B cell (primary cell): Measurements from ENCODE around the gene PEX14. TPM values are rescaled to one million over a fixed set of nuclear protein-coding genes. Genes with fewer than 3 reads are reported as not detected.

ENCODE experiments used
- ATAC-seq: fragments of 200-7000 bp; cut with Tn5 transposase; one replicate; pipeline ENCODE4 v1.10.0; 2021; ENCODE audit warnings: low read depth, mild to moderate bottlenecking, moderate number of reproducible peaks, moderate library complexity
- CTCF ChIA-PET: fragments of 350-600 bp; sonication (Branson Sonifier 250); formaldehyde crosslinking; loops from one replicate; lab custom pipeline; 2021; ENCODE audit warnings: antibody characterized with exemption, inconsistent platforms; lab: Charles Lee
- POLR2A ChIA-PET: fragments of 350-600 bp; sonication (Branson Sonifier 250); formaldehyde crosslinking; loops from one replicate; lab custom pipeline; 2021; ENCODE audit warnings: antibody characterized with exemption; lab: Charles Lee
- DNase-seq: peaks from one replicate; pipeline ENCODE4 v3.0.0; 2013
- H2AFZ ChIP-seq: 2 replicates; pipeline ENCODE4 v1.6.1; 2012; ENCODE audit warnings: mild to moderate bottlenecking, low read depth, low read length; ENCODE audit not compliant: insufficient read depth, poor library complexity, severe bottlenecking
- H3K27ac ChIP-seq, 2 donors: 1 replicate in 1 of 2; 2 replicates in 1 of 2; pipeline ENCODE4 v1.5.1; 2012 to 2013; ENCODE audit warnings: low read length in 2 of 2, mild to moderate bottlenecking in 2 of 2, moderate library complexity in 1 of 2
- H3K27me3 ChIP-seq, 4 experiments: fragments of 200-600 bp in 1 of 4; sonication (generic) in 1 of 4; replicated peaks in 1 of 4; 1 replicate in 2 of 4; 2 replicates in 2 of 4; pipeline versions ENCODE4 v1.6.1 to v1.7.0; 2013 to 2016; ENCODE audit warnings: low read length in 3 of 4, mild to moderate bottlenecking in 2 of 4, mixed read lengths in 1 of 4, moderate library complexity in 1 of 4; ENCODE audit not compliant: insufficient read depth in 4 of 4, control insufficient read depth in 3 of 4; ENCODE audit errors: control extremely low read depth in 1 of 4
- H3K36me3 ChIP-seq, 2 experiments: replicated peaks in 1 of 2; 1 replicate in 1 of 2; 2 replicates in 1 of 2; pipeline versions ENCODE4 v1.6.1 to v1.7.1; 2013; ENCODE audit warnings: low read length in 1 of 2; ENCODE audit not compliant: insufficient read depth in 2 of 2, control insufficient read depth in 1 of 2; ENCODE audit errors: control extremely low read depth in 1 of 2, extremely low read depth in 1 of 2
- H3K4me1 ChIP-seq, 2 donors: fragments of 200-600 bp in 1 of 2; sonication (generic) in 1 of 2; 1 replicate in 1 of 2; 2 replicates in 1 of 2; pipeline versions ENCODE4 v1.5.1 to v1.6.1; 2013 to 2017; ENCODE audit warnings: low read length in 2 of 2; ENCODE audit not compliant: control insufficient read depth in 2 of 2, insufficient read depth in 2 of 2
- H3K4me2 ChIP-seq: replicated peaks from 2 replicates; pipeline ENCODE3; 2012; ENCODE audit warnings: mild to moderate bottlenecking, low read depth, low read length; ENCODE audit not compliant: poor library complexity, severe bottlenecking
- H3K4me3 ChIP-seq, 5 experiments: fragments of 200-600 bp in 1 of 5; sonication (generic) in 1 of 5; 1 replicate in 3 of 5; 2 replicates in 2 of 5; pipeline versions ENCODE4 v1.5.1 to v1.7.0; 2011 to 2016; ENCODE audit warnings: low read length in 4 of 5, mild to moderate bottlenecking in 4 of 5, low read depth in 2 of 5, control low read depth in 1 of 5, moderate library complexity in 1 of 5; ENCODE audit not compliant: insufficient read depth in 1 of 5; ENCODE audit errors: control extremely low read depth in 1 of 5, extremely low read depth in 1 of 5
- H3K79me2 ChIP-seq: fragments of 200-600 bp; sonication (generic); one replicate; pipeline ENCODE4 v1.6.0; 2016; ENCODE audit warnings: low read length; ENCODE audit not compliant: control insufficient read depth, insufficient read depth
- H3K9ac ChIP-seq: fragments of 200-600 bp; sonication (generic); 2 replicates; pipeline ENCODE4 v1.6.1; 2017; ENCODE audit warnings: mild to moderate bottlenecking, low read length, moderate library complexity
- H3K9me3 ChIP-seq, 3 donors: one replicate each; pipeline versions ENCODE4 v1.6.1 to v1.7.1; 2013; ENCODE audit warnings: low read length in 2 of 3; ENCODE audit not compliant: control insufficient read depth in 2 of 3, insufficient read depth in 1 of 3; ENCODE audit errors: control extremely low read depth in 1 of 3
- H4K20me1 ChIP-seq: 2 replicates; pipeline ENCODE4 v1.6.0; 2012; ENCODE audit warnings: mild to moderate bottlenecking, low read length; ENCODE audit not compliant: insufficient read depth, control insufficient read depth, poor library complexity, severe bottlenecking
- H3K27ac Mint-ChIP-seq: one replicate; pipeline ENCODE4 v1.8.0; 2021; ENCODE audit warnings: mixed read lengths
- H3K27me3 Mint-ChIP-seq: one replicate; pipeline ENCODE4 v1.8.0; 2021; ENCODE audit warnings: mixed read lengths
- H3K4me1 Mint-ChIP-seq: one replicate; pipeline ENCODE4 v1.8.0; 2021; ENCODE audit warnings: mixed read lengths
- H3K4me3 Mint-ChIP-seq: one replicate; pipeline ENCODE4 v1.8.0; 2021; ENCODE audit warnings: mixed read lengths
- H3K9me3 Mint-ChIP-seq: one replicate; pipeline ENCODE4 v1.8.0; 2022; ENCODE audit warnings: mixed read lengths; ENCODE audit not compliant: insufficient read depth
- CTCF ChIP-seq: fragments of 200-600 bp; IDR thresholded peaks from one replicate; pipeline ENCODE4 v1.8.0; 2022; ENCODE audit warnings: antibody characterized with exemption, mild to moderate bottlenecking
- EZH2 ChIP-seq: IDR thresholded peaks from 2 replicates; pipeline ENCODE4 v1.6.1; 2012; ENCODE audit warnings: borderline replicate concordance, low read depth, mild to moderate bottlenecking, moderate library complexity, low read length; ENCODE audit not compliant: insufficient read depth, poor library complexity, severe bottlenecking
- WGBS: methylation state at CpG from one replicate; pipeline ENCODE4 v1.1.5; 2013; ENCODE audit warnings: missing lambda C conversion rate; ENCODE audit not compliant: insufficient coverage; 5-methylcytosine and 5-hydroxymethylcytosine counted together
- intact Hi-C: fragments of 100-400 bp; cut with micrococcal nuclease; formaldehyde crosslinking; loops from one replicate; pipeline ENCODE4 v1.10.0; 2022
- polyA plus RNA-seq: library from polyadenylated mRNA; depleted of rRNA; stranded (reverse); fragments of >200 nt; gene quantifications from 2 replicates; pipeline ENCODE4 v1.2.3, GENCODE V29; 2012
- total RNA-seq, 2 donors: library from RNA; stranded (reverse); fragments of 120-200 nt in 1 of 2; gene quantifications; 1 replicate in 1 of 2; 2 replicates in 1 of 2; pipeline versions ENCODE4 v1.2.3 to v1.2.4, GENCODE V29; 2013 to 2022

Gene PEX14
- total and polyA plus RNA-seq, 2 donors (not counting 1 experiment from before 2014, with no cell fraction given), result 14.1 to 19.3 TPM

DNA sequence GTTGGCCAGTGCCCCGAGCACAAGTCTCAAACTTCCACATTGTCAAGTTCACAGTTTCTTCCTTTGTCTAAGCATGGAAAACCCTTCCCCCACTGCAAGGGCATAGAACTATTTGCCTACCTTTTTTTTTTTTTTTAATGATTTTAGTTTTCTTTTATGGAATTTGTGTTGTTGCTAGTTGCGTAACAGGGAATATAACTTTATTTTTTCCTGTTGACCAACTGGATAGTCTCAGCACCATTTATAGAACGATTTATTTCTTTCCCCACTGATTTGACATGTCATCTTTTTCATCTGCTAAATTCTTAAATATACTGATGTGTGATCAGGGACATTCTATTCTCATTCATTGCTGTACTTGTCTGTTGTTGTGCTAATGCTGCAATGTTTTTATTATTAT, 83.0 kb downstream of the PEX14 start:
- DNase-seq (no peak), ATAC-seq (no peak)
- no peaks in the 10 kb centered on the region for H3K27me3 ChIP-seq
- H3K4me1 ChIP-seq, result no peaks in the 10 kb centered on the region
- TF ChIP-seq EZH2 (no peak), CTCF (no peak)
- H3K27ac ChIP-seq, result no peak overlapping the region
- H3K27me3 Mint-ChIP-seq, result no peaks in the 10 kb centered on the region
- H3K27ac Mint-ChIP-seq, result no peak overlapping the region
- H3K36me3 ChIP-seq, result no peaks in the 10 kb centered on the region
- no peaks in the 10 kb centered on the region for H3K9me3 ChIP-seq
- H3K9ac ChIP-seq, result no peak overlapping the region
- no peak overlapping the region for H3K4me2 ChIP-seq
- WGBS, result no CpG with 5 or more reads among the region's 3 CpGs
- CTCF ChIA-PET, result interaction anchor here (1.1 kb wide), 1 partner anchor 8 kb away, joined by 6 read pairs; no protein-coding TSS in a partner anchor
- POLR2A ChIA-PET, result no interaction called here
- no peak overlapping the region for H3K4me3 Mint-ChIP-seq
- no peak overlapping the region for H3K4me3 ChIP-seq
- H4K20me1 ChIP-seq, result peaks cover 4% of the 10 kb centered on the region
- H3K9me3 Mint-ChIP-seq, result peaks cover 2% of the 10 kb centered on the region
- intact Hi-C loops, result no loop called here
- no peak overlapping the region for H2AFZ ChIP-seq
- H3K79me2 ChIP-seq, result no peaks in the 10 kb centered on the region
- peaks cover 18% of the 10 kb centered on the region for H3K4me1 Mint-ChIP-seq

- CTCF ChIA-PET, result no interaction called here
- H4K20me1 ChIP-seq, result peaks cover 4% of the 10 kb centered on the region
- no peak overlapping the region for H3K4me3 ChIP-seq
- Mint-ChIP-seq H3K27ac (no peak overlapping the region), H3K9me3 (no peaks in the 10 kb centered on the region), H3K4me3 (no peak overlapping the region), H3K4me1 (peaks cover 18% of the 10 kb centered on the region), H3K27me3 (no peaks in the 10 kb centered on the region)
- H3K27me3 ChIP-seq, result no peaks in the 10 kb centered on the region
- DNase-seq, result no peak
- 100% methylated on average over 1 of the region's 8 CpGs for WGBS
- H3K27ac ChIP-seq, result no peak overlapping the region
- H3K9me3 ChIP-seq, result peaks cover 0 to 11% (median 7%) of the 10 kb centered on the region in 3 donors
- peaks cover 7% of the 10 kb centered on the region for H3K79me2 ChIP-seq
- no peak for TF ChIP-seq EZH2
- no peak for TF ChIP-seq CTCF
- no peaks in the 10 kb centered on the region for H3K36me3 ChIP-seq
- no peak for ATAC-seq
- H3K4me1 ChIP-seq, result no peaks in the 10 kb centered on the region
- no peak overlapping the region for H3K9ac ChIP-seq
- no peak overlapping the region for H2AFZ ChIP-seq
- intact Hi-C loops, result no loop called here
- no peak overlapping the region for H3K4me2 ChIP-seq
- POLR2A ChIA-PET, result no interaction called here
These were observed 84.6 kb downstream of the PEX14 start for GRCh38 chr1:10559386-10559785.
